PC-3 (cell line): ENCODE results near the gene CENPA. TPM values are rescaled to one million over a fixed set of nuclear protein-coding genes. Genes with fewer than 3 reads are reported as not detected.

Experiments
- ATAC-seq: fragments of 200-7000 bp; cut with Tn5 transposase; 2 replicates; pipeline ENCODE4 v1.9.1; 2020; ENCODE audit warnings: mild to moderate bottlenecking, moderate library complexity
- BruUV-seq: library from RNA; stranded (reverse); fragments of 400-500 nt; replicated peaks from 2 replicates; lab custom pipeline; 2021; lab: Mats Ljungman, UMichigan
- CTCF ChIA-PET: fragments of 300-600 bp; sonication (Branson Sonifier 250); formaldehyde crosslinking; loops from one replicate; lab custom pipeline; 2022; ENCODE audit warnings: antibody characterized with exemption; lab: Charles Lee
- POLR2A ChIA-PET: fragments of 300-600 bp; sonication (Branson Sonifier 250); formaldehyde crosslinking; loops from one replicate; lab custom pipeline; 2022; ENCODE audit warnings: antibody characterized with exemption; ENCODE audit not compliant: unreplicated experiment; lab: Charles Lee
- DNase-seq: peaks from one replicate; pipeline ENCODE4 v3.0.0-alpha.2; 2015
- H2AFZ ChIP-seq: fragments of 300-600 bp; sonication (generic); 2 replicates; pipeline ENCODE4 v1.6.0; 2016; ENCODE audit warnings: antibody characterized with exemption, low read length
- H3F3A ChIP-seq: fragments of 300-600 bp; sonication (generic); one replicate; pipeline ENCODE4 v1.6.0; 2017; ENCODE audit warnings: antibody characterized with exemption, low read length, control low read depth, mild to moderate bottlenecking; ENCODE audit not compliant: unreplicated experiment
- H3K27ac ChIP-seq: fragments of 300-600 bp; sonication (generic); 2 replicates; pipeline ENCODE4 v1.5.1; 2016; ENCODE audit warnings: mild to moderate bottlenecking, low read length
- H3K27me3 ChIP-seq: fragments of 300-600 bp; sonication (generic); 2 replicates; pipeline ENCODE4 v1.6.1; 2016; ENCODE audit warnings: low read length, mixed read lengths
- H3K36me3 ChIP-seq: fragments of 300-600 bp; sonication (generic); 2 replicates; pipeline ENCODE4 v1.6.1; 2016; ENCODE audit warnings: low read depth, mixed run types, low read length, mixed read lengths
- H3K4me1 ChIP-seq: fragments of 300-600 bp; sonication (generic); 2 replicates; pipeline ENCODE4 v1.5.1; 2016; ENCODE audit warnings: low read length; ENCODE audit not compliant: insufficient read depth
- H3K4me2 ChIP-seq: fragments of 300-600 bp; sonication (generic); 2 replicates; pipeline ENCODE4 v1.6.0; 2016; ENCODE audit warnings: low read length
- H3K4me3 ChIP-seq: fragments of 300-600 bp; sonication (generic); 2 replicates; pipeline ENCODE4 v1.5.1; 2016; ENCODE audit warnings: mild to moderate bottlenecking, low read length, mixed read lengths
- H3K79me2 ChIP-seq: fragments of 300-600 bp; sonication (generic); 2 replicates; pipeline ENCODE4 v1.6.1; 2017; ENCODE audit warnings: low read length, mixed read lengths
- H3K9ac ChIP-seq: fragments of 300-600 bp; sonication (generic); 2 replicates; pipeline ENCODE4 v1.6.0; 2016; ENCODE audit warnings: mild to moderate bottlenecking, low read length
- H3K9me2 ChIP-seq: fragments of 300-600 bp; sonication (generic); replicated peaks from 2 replicates; pipeline ENCODE4 v1.6.1; 2016; ENCODE audit warnings: mixed run types, low read length, mixed read lengths
- H3K9me3 ChIP-seq: fragments of 300-600 bp; sonication (generic); 2 replicates; pipeline ENCODE4 v1.6.1; 2016; ENCODE audit warnings: low read length, mixed read lengths
- H4K20me1 ChIP-seq: fragments of 300-600 bp; sonication (generic); 2 replicates; pipeline ENCODE4 v1.6.1; 2016; ENCODE audit warnings: low read length, mixed read lengths
- EZH2 ChIP-seq: fragments of 300-600 bp; sonication (generic); IDR thresholded peaks from one replicate; pipeline ENCODE4 v1.6.1; 2017; ENCODE audit warnings: antibody characterized with exemption, mild to moderate bottlenecking, low read length; ENCODE audit not compliant: unreplicated experiment
- EZH2phosphoT487 ChIP-seq: fragments of 300-600 bp; sonication (generic); IDR thresholded peaks from 2 replicates; pipeline ENCODE4 v1.6.1; 2018; ENCODE audit warnings: mild to moderate bottlenecking, antibody characterized with exemption, low read length, borderline replicate concordance
- intact Hi-C: fragments of 100-400 bp; cut with micrococcal nuclease; formaldehyde crosslinking; loops from 2 replicates; pipeline ENCODE4 v1.9.0; 2023
- total RNA-seq: library from RNA; depleted of rRNA; stranded (reverse); fragments of >200 nt; gene quantifications from 2 replicates; pipeline ENCODE4 v1.2.3, GENCODE V29; 2014
- TF ChIP-seq, protein P1 (sequence below): fragments of 300-600 bp; sonication (generic); conservative IDR thresholded peaks from 2 replicates; pipeline ENCODE4 v1.5.1; 2017; ENCODE audit warnings: antibody characterized with exemption, low read depth, mild to moderate bottlenecking, low read length

CENPA gene
- total RNA-seq, 1 experiment from 2014 or later = 40.8 TPM

GRCh38 chr2:26768759-26769088 lies 17.1 kb upstream of the CENPA start:
- TF ChIP-seq, protein P1, sequence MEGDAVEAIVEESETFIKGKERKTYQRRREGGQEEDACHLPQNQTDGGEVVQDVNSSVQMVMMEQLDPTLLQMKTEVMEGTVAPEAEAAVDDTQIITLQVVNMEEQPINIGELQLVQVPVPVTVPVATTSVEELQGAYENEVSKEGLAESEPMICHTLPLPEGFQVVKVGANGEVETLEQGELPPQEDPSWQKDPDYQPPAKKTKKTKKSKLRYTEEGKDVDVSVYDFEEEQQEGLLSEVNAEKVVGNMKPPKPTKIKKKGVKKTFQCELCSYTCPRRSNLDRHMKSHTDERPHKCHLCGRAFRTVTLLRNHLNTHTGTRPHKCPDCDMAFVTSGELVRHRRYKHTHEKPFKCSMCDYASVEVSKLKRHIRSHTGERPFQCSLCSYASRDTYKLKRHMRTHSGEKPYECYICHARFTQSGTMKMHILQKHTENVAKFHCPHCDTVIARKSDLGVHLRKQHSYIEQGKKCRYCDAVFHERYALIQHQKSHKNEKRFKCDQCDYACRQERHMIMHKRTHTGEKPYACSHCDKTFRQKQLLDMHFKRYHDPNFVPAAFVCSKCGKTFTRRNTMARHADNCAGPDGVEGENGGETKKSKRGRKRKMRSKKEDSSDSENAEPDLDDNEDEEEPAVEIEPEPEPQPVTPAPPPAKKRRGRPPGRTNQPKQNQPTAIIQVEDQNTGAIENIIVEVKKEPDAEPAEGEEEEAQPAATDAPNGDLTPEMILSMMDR = no peak
- TF ChIP-seq EZH2 = no peak
- no peak for TF ChIP-seq EZH2phosphoT487
- H3K4me3 ChIP-seq = no peak overlapping the region

GRCh38 chr2:26769089-26769761 lies 16.6 kb upstream of the CENPA start:
- intact Hi-C loops = no loop called here
- no TSS peak for BruUV-seq
- ATAC-seq (no peak), DNase-seq (no peak)
- Histone ChIP-seq H3K9me3 (no peaks in the 10 kb centered on the region), H3K27ac (no peak overlapping the region), H4K20me1 (peaks cover 24% of the 10 kb centered on the region), H3K4me1 (peaks cover 35% of the 10 kb centered on the region), H3F3A (no peaks in the 10 kb centered on the region), H2AFZ (no peak overlapping the region), H3K4me2 (no peak overlapping the region), H3K36me3 (peaks cover 3% of the 10 kb centered on the region; the same call in 1 of the 2 replicates), H3K9ac (no peak overlapping the region), H3K79me2 (peaks cover 83% of the 10 kb centered on the region), H3K4me3 (no peak overlapping the region), H3K9me2 (no peaks in the 10 kb centered on the region), H3K27me3 (no peaks in the 10 kb centered on the region)
- POLR2A ChIA-PET = no interaction called here
- CTCF ChIA-PET = no interaction called here
- TF ChIP-seq EZH2 = no peak
- TF ChIP-seq EZH2phosphoT487 = no peak
- TF ChIP-seq, protein P1 = no peak

More at GRCh38 chr2:26768759-26769088, 17.1 kb upstream of the CENPA start:
- H4K20me1 ChIP-seq = peaks cover 24% of the 10 kb centered on the region
- no peak overlapping the region for H3K4me2 ChIP-seq
- H3K27ac ChIP-seq = no peak overlapping the region
- intact Hi-C loops = no loop called here
- peaks cover 3% of the 10 kb centered on the region; the same call in 1 of the 2 replicates for H3K36me3 ChIP-seq
- DNase-seq (no peak), ATAC-seq (no peak)
- no peak overlapping the region for H2AFZ ChIP-seq
- peaks cover 37% of the 10 kb centered on the region for H3K4me1 ChIP-seq
- no peaks in the 10 kb centered on the region for H3K27me3 ChIP-seq
- BruUV-seq = no TSS peak
- no peaks in the 10 kb centered on the region for H3K9me3 ChIP-seq
- H3K9ac ChIP-seq = no peak overlapping the region
- no peaks in the 10 kb centered on the region for H3K9me2 ChIP-seq
- ChIA-PET CTCF (no interaction called here), POLR2A (no interaction called here)
- peaks cover 88% of the 10 kb centered on the region for H3K79me2 ChIP-seq
- no peaks in the 10 kb centered on the region for H3F3A ChIP-seq

DNA sequence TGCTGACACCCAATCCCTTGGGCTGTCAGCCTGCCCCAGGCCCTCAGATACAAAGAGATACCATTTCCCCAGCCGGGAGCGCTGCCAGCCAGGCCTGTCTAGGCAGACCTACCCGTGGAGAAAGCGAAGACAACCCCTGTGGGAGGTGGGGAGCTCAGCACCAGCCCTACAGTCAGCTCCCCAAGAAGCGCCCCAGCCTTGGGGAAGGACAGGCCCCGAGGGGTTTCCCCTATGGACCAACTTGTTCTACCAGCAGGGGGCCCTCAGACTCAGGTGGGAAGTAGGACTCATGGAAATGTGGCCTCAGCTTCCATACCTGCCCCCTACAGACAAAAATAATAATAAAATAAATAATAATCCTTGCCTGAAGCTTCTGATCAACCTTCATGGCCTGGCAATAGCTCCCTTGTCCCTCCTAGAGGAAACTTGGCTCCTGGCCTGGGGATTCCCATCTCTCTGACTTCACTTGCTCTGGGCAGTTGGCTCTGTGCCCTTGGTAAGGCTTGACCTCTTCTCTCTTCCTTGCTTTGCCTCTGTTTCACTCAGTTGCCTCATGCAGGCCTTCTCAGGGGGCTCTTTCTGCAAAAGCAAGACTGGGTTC lies 14.8 kb upstream of the CENPA start:
- H3K4me2 ChIP-seq = no peak overlapping the region
- peak; percentile 13; the same call in 1 of the 2 replicates for ATAC-seq
- ChIA-PET POLR2A (interaction anchor here (0.6 kb wide), 1 partner anchor 17 kb away, joined by 8 read pairs; no protein-coding TSS in a partner anchor), CTCF (no interaction called here)
- TF ChIP-seq, protein P1 = peak; percentile 61
- TF ChIP-seq EZH2phosphoT487 (no peak), EZH2 (no peak)
- H3K9me2 ChIP-seq = no peaks in the 10 kb centered on the region
- peaks cover 24% of the 10 kb centered on the region for H4K20me1 ChIP-seq
- no peaks in the 10 kb centered on the region for H3K27me3 ChIP-seq
- H2AFZ ChIP-seq = no peak overlapping the region
- intact Hi-C loops = no loop called here
- H3F3A ChIP-seq = no peaks in the 10 kb centered on the region
- no peak overlapping the region for H3K4me3 ChIP-seq
- peak; percentile 52 for DNase-seq
- no TSS peak for BruUV-seq
- H3K79me2 ChIP-seq = peaks cover 65% of the 10 kb centered on the region
- H3K9ac ChIP-seq = no peak overlapping the region
- H3K36me3 ChIP-seq = peaks cover 3% of the 10 kb centered on the region; the same call in 1 of the 2 replicates
- no peaks in the 10 kb centered on the region for H3K9me3 ChIP-seq
- peaks cover 22% of the 10 kb centered on the region for H3K4me1 ChIP-seq
- H3K27ac ChIP-seq = no peak overlapping the region
